Activated naive CD4-positive, alpha-beta T cell treated with anti-CD3 and anti-CD28 coated beads, Interleukin-2, amount 50 U/mL, for 16 hours (primary cell): ENCODE results near the gene DNAJC13.
A peak's percentile ranks its signal among the peaks of the same experiment; 100 is the strongest.
"Not testable (repeated sequence)": the region's sequence is repeated elsewhere in the genome, so short reads cannot be mapped to it uniquely, and the experiment has no call there.

Experiments used
- DNase-seq: peaks from one replicate; pipeline ENCODE4 v3.0.0-alpha.2; 2020

The DNAJC13 gene, protein sequence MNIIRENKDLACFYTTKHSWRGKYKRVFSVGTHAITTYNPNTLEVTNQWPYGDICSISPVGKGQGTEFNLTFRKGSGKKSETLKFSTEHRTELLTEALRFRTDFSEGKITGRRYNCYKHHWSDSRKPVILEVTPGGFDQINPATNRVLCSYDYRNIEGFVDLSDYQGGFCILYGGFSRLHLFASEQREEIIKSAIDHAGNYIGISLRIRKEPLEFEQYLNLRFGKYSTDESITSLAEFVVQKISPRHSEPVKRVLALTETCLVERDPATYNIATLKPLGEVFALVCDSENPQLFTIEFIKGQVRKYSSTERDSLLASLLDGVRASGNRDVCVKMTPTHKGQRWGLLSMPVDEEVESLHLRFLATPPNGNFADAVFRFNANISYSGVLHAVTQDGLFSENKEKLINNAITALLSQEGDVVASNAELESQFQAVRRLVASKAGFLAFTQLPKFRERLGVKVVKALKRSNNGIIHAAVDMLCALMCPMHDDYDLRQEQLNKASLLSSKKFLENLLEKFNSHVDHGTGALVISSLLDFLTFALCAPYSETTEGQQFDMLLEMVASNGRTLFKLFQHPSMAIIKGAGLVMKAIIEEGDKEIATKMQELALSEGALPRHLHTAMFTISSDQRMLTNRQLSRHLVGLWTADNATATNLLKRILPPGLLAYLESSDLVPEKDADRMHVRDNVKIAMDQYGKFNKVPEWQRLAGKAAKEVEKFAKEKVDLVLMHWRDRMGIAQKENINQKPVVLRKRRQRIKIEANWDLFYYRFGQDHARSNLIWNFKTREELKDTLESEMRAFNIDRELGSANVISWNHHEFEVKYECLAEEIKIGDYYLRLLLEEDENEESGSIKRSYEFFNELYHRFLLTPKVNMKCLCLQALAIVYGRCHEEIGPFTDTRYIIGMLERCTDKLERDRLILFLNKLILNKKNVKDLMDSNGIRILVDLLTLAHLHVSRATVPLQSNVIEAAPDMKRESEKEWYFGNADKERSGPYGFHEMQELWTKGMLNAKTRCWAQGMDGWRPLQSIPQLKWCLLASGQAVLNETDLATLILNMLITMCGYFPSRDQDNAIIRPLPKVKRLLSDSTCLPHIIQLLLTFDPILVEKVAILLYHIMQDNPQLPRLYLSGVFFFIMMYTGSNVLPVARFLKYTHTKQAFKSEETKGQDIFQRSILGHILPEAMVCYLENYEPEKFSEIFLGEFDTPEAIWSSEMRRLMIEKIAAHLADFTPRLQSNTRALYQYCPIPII (N-terminal part only)

GRCh38 chr3:132416807-132417694, at the start of gene DNAJC13:
DNAJC13 (plus strand) TSS chr3:132417502; CDS start chr3:132434551, 17,049 bp downstream.
- DNase-seq = peak; percentile 94

DNA sequence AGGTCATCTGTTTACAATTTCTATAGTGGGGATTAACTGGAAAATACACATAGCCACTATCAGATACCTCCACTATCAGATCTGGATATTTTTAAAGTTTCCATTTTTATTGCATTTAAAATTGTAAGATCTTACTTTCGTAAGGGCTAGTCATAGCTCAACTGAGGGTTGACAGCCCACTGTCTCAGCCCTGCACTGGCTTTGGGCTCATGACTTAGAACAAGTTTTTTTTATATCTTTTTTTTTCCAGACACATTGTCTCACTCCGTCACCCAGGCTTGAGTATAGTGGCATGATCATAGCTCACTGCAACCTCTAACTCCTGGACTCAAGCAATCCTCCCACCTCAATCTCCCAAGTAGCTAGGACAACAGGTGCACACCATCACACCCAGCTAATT, 48.8 kb upstream of the DNAJC13 start:
- DNase-seq = no peak

DNA sequence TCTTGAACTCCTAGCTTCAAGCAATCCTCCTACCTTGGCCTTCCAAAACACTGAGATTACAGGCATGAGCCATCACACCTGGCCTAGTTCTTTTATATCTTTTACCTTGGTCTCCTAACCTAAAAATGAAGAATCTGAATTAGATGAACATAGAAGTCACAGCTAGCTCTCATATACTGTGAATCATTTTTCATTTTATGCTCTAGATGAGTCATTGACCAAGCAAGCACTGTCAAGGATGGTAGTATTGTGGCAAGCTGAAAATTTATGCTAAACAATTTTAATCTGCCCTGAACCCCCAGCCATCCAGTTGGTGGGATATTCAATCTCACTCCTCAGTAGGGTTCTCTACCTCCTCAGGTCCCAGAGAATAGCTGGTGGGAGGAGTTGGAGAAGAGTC, 48.3 kb upstream of the DNAJC13 start:
- no peak for DNase-seq

- DNase-seq = not testable (repeated sequence)
Measured at GRCh38 chr3:132376945-132377354, 40.4 kb upstream of the DNAJC13 start.

GRCh38 chr3:132378048-132378762, 39.1 kb upstream of the DNAJC13 start:
- DNase-seq = no peak

- DNase-seq = no peak
Measured at GRCh38 chr3:132378846-132379245, 38.5 kb upstream of the DNAJC13 start.

DNA sequence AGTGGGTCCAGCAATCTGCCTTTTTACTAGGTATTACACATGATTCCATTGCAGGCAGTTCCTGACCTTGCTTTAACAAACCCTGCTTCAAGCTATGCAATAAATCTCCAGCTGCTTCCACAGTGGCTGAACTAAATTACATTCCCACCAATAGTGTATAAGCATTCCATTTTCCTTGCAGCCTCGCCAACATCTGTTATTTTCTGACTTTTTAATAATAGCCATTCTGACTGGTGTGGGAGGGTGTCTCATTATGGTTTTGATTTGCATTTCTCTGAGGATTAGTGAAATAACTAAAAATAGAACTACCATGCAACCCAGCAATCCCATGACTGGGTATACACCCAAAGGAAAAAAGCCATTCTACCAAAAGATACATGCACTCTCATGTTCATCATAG, 36.4 kb upstream of the DNAJC13 start:
- DNase-seq = no peak

DNA sequence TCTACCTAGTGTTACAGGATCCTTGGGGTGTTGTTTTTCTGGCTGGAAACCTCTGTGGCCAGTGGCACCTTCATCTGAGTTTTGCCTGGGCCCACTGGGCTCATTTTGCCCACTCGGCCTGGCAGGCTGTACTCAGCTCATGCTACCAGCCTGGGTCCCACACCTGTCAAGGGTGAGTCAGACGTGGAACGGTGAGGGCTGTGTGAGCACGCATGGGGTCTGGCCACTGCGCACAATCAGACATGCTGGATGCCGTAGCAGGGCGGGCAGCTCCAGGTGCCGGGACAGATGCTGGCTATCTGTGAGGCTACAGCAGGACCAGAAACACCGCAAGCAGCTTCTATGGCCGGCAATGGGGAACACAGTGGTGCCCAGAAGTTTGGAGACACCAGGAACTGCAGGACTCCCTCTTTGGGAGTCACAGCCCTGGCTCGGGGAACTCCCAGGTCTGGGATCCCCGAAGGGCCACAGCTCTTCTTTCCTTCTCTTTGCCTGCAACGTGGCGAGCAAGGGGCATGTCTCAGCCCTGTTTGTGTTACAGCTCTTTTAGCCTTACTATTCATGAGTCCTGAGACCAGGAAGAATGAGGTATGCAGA, 35.9 kb upstream of the DNAJC13 start:
- DNase-seq = no peak

GRCh38 chr3:132382267-132382666, 35.0 kb upstream of the DNAJC13 start:
- DNase-seq = no peak

DNA sequence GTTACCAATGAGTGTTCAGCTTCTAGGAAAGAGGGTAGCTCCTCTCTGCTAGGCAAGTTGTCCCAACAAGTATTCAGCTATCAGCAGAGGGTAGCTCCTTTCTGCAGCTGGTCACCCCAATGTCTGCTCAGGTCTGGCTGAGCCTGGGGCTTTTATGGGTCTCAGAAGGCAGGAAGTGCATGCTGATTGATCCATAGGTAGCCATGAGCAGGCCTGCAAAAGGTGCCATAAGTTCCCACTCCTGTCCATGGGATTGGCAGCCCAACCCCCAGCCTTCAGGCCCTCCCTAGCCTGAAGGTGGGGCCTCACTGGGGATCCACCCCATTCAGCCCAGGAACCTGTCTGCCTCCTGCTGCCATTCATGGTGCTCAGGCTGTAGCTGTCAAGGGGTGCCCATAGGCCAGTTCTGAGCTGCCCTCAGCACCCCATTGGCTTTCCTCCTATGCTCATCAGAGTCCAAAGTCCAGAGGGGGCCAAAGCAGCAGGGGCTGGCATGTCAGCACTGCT, 34.6 kb upstream of the DNAJC13 start:
- DNase-seq = no peak

DNA sequence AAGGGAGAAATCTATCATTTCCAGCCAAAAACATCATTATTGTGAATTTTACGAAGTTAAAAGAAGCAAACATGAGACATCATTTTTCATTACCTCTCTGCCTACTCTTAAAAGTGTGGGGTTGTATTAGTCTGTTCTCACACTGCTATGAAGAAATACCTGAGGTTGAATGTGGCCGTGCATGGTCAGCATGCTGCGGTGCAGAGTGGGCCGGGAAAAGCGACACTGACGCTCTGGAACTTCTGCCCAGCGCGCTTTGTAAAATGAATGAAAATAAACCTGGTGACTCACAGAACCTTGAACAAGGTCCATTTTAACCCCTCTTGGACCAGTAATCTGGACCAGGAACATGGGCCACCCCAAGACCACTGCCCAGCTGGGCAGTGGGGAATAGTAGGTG, 31.0 kb upstream of the DNAJC13 start:
- no peak for DNase-seq

DNA sequence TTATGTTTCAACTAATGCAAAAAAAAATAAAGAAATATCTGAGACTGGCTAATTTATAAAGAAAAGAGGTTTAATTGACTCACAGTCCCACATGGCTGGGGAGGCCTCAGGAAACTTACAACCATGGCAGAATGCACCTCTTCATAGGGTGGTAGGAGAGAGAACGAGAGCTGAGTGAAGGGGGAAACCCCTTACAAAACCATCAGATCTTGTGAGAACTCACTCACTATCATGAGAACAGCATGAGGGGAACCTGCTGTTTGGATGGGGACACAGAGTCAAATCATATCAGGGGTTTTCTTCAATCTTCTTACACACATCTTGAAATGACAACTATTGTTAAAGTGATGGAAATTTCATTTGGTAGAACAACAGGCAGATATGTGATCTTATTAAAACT, 24.6 kb upstream of the DNAJC13 start:
- DNase-seq = not testable (repeated sequence)

GRCh38 chr3:132394320-132394719, 23.0 kb upstream of the DNAJC13 start:
- no peak for DNase-seq

DNA sequence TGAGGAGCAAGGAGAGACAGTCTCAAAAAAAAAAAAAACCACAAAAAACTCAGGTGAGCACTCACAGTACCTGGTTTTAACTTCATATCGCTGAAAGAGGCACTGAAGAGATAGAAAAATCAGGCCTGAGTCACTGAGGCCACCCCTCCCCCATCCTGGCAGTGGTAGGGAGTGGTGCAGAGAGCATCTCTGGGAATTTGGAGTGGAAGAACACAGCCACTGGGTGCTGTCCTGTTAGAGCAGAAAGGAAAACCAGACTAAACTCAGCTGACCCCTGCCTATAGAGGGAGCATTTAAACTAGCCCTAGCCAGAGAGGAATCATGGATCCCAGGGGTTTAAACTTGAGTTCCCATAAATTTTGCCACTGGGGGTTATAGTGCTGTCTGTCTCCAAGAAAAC, 22.2 kb upstream of the DNAJC13 start:
- DNase-seq = no peak

- no peak for DNase-seq
Measured at GRCh38 chr3:132396255-132396654, 21.0 kb upstream of the DNAJC13 start.

- not testable (repeated sequence) for DNase-seq
Measured at GRCh38 chr3:132396776-132397175, 20.5 kb upstream of the DNAJC13 start.

DNA sequence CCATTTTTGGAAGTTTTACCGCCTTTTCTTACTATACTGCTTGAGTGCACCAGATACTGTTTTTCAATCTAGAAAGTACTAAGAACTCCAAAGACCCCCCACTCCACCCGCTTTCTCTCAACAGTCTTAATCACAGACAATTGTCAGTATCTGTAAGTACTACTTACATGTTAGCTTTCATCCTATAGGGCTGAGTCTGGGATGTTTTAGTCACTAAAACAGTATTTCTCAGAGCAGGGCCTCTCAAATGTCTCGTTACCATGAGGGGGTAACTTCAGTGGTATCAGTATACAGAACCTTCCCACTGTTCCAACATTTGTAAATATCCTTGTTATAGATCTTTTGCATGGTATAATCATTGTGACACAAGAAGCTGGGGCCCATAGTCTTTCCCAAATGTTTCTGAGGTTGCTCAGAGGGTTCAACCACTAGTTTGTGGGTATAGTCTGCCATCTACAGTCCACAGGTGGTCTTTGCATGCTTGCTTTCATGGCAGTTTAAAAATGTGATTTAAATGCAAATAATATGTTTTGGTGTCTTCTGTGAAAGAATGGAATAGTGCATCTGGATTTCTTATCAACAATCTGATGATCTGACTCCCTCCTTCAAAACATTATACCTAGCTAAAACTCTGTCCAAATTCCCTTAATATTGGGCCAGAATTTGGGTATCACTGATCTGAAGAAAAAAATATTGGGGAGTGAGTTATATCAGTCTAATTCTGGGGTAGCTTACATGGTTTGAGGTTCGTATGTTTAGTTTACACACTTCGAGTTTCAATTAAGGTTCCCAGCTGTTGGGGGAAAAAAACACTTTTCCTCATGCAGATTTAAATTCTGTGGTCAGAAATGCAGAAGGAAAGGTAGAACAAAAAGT, 18.0 kb upstream of the DNAJC13 start:
- DNase-seq = no peak

DNA sequence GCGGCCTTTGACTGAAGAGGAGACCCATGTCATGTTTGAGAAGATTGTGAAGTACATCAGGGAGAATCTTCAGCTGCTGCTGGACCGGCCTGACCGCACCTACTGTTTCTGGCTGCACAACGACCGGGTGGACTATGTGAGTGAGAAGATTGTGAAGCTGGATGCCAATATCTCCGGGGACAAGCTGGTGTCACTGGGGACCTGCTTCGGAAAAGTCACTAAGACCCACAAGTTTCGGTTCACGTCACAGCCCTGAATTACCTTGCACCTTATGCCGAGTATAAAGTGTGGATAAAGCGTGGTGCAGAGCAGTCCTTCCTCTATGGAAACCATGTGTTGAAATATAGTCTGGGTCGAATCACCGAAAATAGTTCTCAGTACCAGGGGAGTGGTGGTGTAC, 16.0 kb upstream of the DNAJC13 start:
- DNase-seq = no peak

DNA sequence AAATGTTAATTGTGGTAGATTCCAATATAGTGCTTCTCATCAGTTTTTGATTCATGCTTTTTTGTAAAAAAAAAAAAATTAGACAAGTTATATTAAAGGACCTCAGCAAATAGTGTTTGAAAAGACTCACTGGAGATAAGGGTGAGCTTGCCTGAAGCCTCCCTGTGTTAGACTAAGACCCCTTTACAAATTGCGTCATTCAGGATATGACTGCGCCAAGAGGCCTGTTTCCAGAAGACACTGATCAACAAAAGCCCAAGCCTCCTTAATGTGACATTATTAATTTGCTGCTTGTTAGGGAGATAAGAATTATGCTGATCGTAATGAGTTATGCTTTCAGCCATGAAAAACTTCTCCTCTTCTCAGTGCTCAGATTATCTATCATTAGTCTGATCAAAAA, 13.0 kb upstream of the DNAJC13 start:
- DNase-seq = no peak

DNA sequence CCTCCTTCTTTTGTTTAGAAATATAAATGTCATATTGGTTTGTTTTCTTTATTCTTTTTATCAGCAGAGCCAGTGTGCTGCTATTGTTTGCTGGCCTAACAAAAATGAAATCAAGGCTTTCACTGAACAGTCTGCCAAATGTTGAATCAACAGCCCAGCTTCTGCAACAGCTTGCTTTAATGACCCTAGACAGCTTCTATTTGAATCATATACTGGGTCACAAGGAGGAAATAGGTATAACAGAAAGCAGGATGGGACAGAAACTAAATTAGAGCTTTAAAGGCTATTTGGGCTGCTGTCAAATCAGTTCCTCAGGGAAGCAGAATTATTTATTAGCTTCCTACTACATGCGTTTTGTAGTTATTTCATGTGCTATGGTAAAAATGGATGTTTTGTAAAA, 12.1 kb upstream of the DNAJC13 start:
- DNase-seq = no peak
